Measurements from ENCODE around the gene IFT25. TPM values are rescaled to one million over a fixed set of nuclear protein-coding genes. Genes with fewer than 3 reads are reported as not detected.
A peak's percentile ranks its signal among the peaks of the same experiment; 100 is the strongest.

IFT25 gene
- total RNA-seq, 2 experiments from 2014 or later: 71.8 to 74.3 TPM

GRCh38 chr1:53949023-53949990 is 3.8 kb upstream of the IFT25 start:
- CTCF ChIA-PET: interaction anchor here (0.6 to 2.0 kb wide), 7 partner anchors 10 to 100 kb away, joined by 3 to 17 read pairs (median 3); no protein-coding TSS in a partner anchor
- Mint-ChIP-seq H3K9me3 (no peaks in the 10 kb centered on the region), H3K4me3 (no peak overlapping the region), H3K36me3 (ENCODE audit: low read depth) (peaks cover 17% of the 10 kb centered on the region), H3K27me3 (no peaks in the 10 kb centered on the region), H3K4me1 (peaks cover 30% of the 10 kb centered on the region), H3K27ac (no peak overlapping the region)
- POLR2A ChIA-PET: no interaction called here
- peak; percentile 31 for DNase-seq

- Mint-ChIP-seq H3K36me3 (ENCODE audit: low read depth) (peaks cover 21% of the 10 kb centered on the region), H3K9me3 (no peaks in the 10 kb centered on the region), H3K27ac (no peak overlapping the region), H3K4me3 (no peak overlapping the region), H3K27me3 (no peaks in the 10 kb centered on the region), H3K4me1 (peaks cover 40% of the 10 kb centered on the region)
- ChIA-PET CTCF (interaction anchor here (0.6 to 2.0 kb wide), 5 partner anchors 11 to 470 kb away, joined by 3 to 9 read pairs (median 3); no protein-coding TSS in a partner anchor), POLR2A (no interaction called here)
- no peak for DNase-seq
These were observed 2.8 kb upstream of the IFT25 start for GRCh38 chr1:53948291-53948690.

- H3K27ac Mint-ChIP-seq: peak overlapping the region; percentile 83
- H3K36me3 Mint-ChIP-seq (ENCODE audit: low read depth): peaks cover 23% of the 10 kb centered on the region
- H3K4me1 Mint-ChIP-seq: peaks cover 49% of the 10 kb centered on the region
- no peak for DNase-seq
- H3K27me3 Mint-ChIP-seq: no peaks in the 10 kb centered on the region
- ChIA-PET CTCF (interaction anchor here (0.8 to 1.3 kb wide), 4 partner anchors 12 to 92 kb away, joined by 3 to 7 read pairs (median 3); no protein-coding TSS in a partner anchor), POLR2A (no interaction called here)
- H3K4me3 Mint-ChIP-seq: peak overlapping the region; percentile 98
- no peaks in the 10 kb centered on the region for H3K9me3 Mint-ChIP-seq
These were observed 1.8 kb upstream of the IFT25 start for GRCh38 chr1:53947172-53947907.

- Mint-ChIP-seq H3K27ac (peak within 1 kb of the TSS; percentile 97), H3K36me3 (ENCODE audit: low read depth) (peaks cover 21% of the 10 kb centered on the region), H3K4me1 (peaks cover 52% of the 10 kb centered on the region), H3K4me3 (peak within 1 kb of the TSS; percentile 98), H3K9me3 (no peaks in the 10 kb centered on the region), H3K27me3 (no peaks in the 10 kb centered on the region)
- ChIA-PET POLR2A (no interaction called here), CTCF (interaction anchor here (0.8 to 3.7 kb wide), 3 partner anchors 13 to 86 kb away, joined by 3 to 13 read pairs (median 7); no protein-coding TSS in a partner anchor)
- no peak for DNase-seq
These were observed 1.0 kb upstream of the IFT25 start, which contains the start of gene LRRC42 for GRCh38 chr1:53946252-53947171. LRRC42 (plus strand) TSS chr1:53946350; CDS start chr1:53952000, 5,650 bp downstream.

GRCh38 chr1:53945183-53945432 is 391 bp downstream of the IFT25 start:
- ChIA-PET CTCF (interaction anchor here (1.3 to 3.7 kb wide), 4 partner anchors 9 to 25 kb away, joined by 3 to 13 read pairs (median 3); no protein-coding TSS in a partner anchor), POLR2A (interaction anchor here (0.5 kb wide), 1 partner anchor 71 kb away, joined by 3 read pairs; no protein-coding TSS in a partner anchor)
- H3K36me3 Mint-ChIP-seq (ENCODE audit: low read depth): peaks cover 23% of the 10 kb centered on the region
- H3K9me3 Mint-ChIP-seq: no peaks in the 10 kb centered on the region
- no peak for DNase-seq
- H3K27me3 Mint-ChIP-seq: no peaks in the 10 kb centered on the region
- H3K4me3 Mint-ChIP-seq: peak overlapping the region; percentile 98
- H3K27ac Mint-ChIP-seq: peak overlapping the region; percentile 97
- peaks cover 54% of the 10 kb centered on the region for H3K4me1 Mint-ChIP-seq

- POLR2A ChIA-PET: no interaction called here
- peaks cover 27% of the 10 kb centered on the region for H3K36me3 Mint-ChIP-seq (ENCODE audit: low read depth)
These were observed 873 bp downstream of the IFT25 start for GRCh38 chr1:53944469-53945182.

GRCh38 chr1:53943490-53944043 is 1.9 kb downstream of the IFT25 start:
- no peak for DNase-seq
- Mint-ChIP-seq H3K9me3 (no peaks in the 10 kb centered on the region), H3K27me3 (no peaks in the 10 kb centered on the region), H3K4me3 (peak overlapping the region; percentile 98), H3K4me1 (peaks cover 57% of the 10 kb centered on the region), H3K36me3 (ENCODE audit: low read depth) (peaks cover 35% of the 10 kb centered on the region), H3K27ac (peak overlapping the region; percentile 39)
- ChIA-PET CTCF (interaction anchor here (0.9 to 3.7 kb wide), 2 partner anchors 19 to 156 kb away, joined by 3 to 13 read pairs; no protein-coding TSS in a partner anchor), POLR2A (no interaction called here)

More at GRCh38 chr1:53944469-53945182, 873 bp downstream of the IFT25 start:
- no peaks in the 10 kb centered on the region for H3K27me3 Mint-ChIP-seq
- CTCF ChIA-PET: interaction anchor here (0.9 to 3.7 kb wide), 5 partner anchors 8 to 157 kb away, joined by 3 to 13 read pairs (median 3); no protein-coding TSS in a partner anchor
- DNase-seq: no peak
- peak overlapping the region; percentile 97 for H3K27ac Mint-ChIP-seq
- H3K4me1 Mint-ChIP-seq: peaks cover 56% of the 10 kb centered on the region
- H3K4me3 Mint-ChIP-seq: peak overlapping the region; percentile 98
- H3K9me3 Mint-ChIP-seq: no peaks in the 10 kb centered on the region

- peaks cover 39% of the 10 kb centered on the region for H3K36me3 Mint-ChIP-seq (ENCODE audit: low read depth)
- ChIA-PET CTCF (interaction anchor here (1.5 to 3.7 kb wide), 2 partner anchors 13 to 18 kb away, joined by 3 to 13 read pairs; no protein-coding TSS in a partner anchor), POLR2A (no interaction called here)
- H3K27me3 Mint-ChIP-seq: no peaks in the 10 kb centered on the region
- no peak overlapping the region for H3K27ac Mint-ChIP-seq
- no peak overlapping the region for H3K4me3 Mint-ChIP-seq
- no peaks in the 10 kb centered on the region for H3K9me3 Mint-ChIP-seq
- no peak for DNase-seq
- peaks cover 54% of the 10 kb centered on the region for H3K4me1 Mint-ChIP-seq
These were observed 2.4 kb downstream of the IFT25 start for GRCh38 chr1:53943090-53943489.

GRCh38 chr1:53942127-53942957 is 3.2 kb downstream of the IFT25 start:
- CTCF ChIA-PET: interaction anchor here (1.1 to 3.7 kb wide), 4 partner anchors 12 to 52 kb away, joined by 3 to 13 read pairs (median 4); partner anchors contain the start of gene YIPF1
- no peak for DNase-seq
- Mint-ChIP-seq H3K4me1 (peaks cover 48% of the 10 kb centered on the region), H3K9me3 (no peaks in the 10 kb centered on the region), H3K27ac (no peak overlapping the region), H3K27me3 (no peaks in the 10 kb centered on the region), H3K4me3 (no peak overlapping the region), H3K36me3 (ENCODE audit: low read depth) (peaks cover 46% of the 10 kb centered on the region)
- POLR2A ChIA-PET: no interaction called here

GRCh38 chr1:53938136-53938830 is 7.2 kb downstream of the IFT25 start:
- peaks cover 10% of the 10 kb centered on the region for H3K9me3 Mint-ChIP-seq
- CTCF ChIA-PET: interaction anchor here (0.9 to 1.0 kb wide), 2 partner anchors 10 to 38 kb away, joined by 3 read pairs; no protein-coding TSS in a partner anchor
- peaks cover 72% of the 10 kb centered on the region for H3K36me3 Mint-ChIP-seq (ENCODE audit: low read depth)
- no peak overlapping the region for H3K4me3 Mint-ChIP-seq
- no peaks in the 10 kb centered on the region for H3K27me3 Mint-ChIP-seq
- H3K4me1 Mint-ChIP-seq: peaks cover 23% of the 10 kb centered on the region
- DNase-seq: no peak
- POLR2A ChIA-PET: no interaction called here
- no peak overlapping the region for H3K27ac Mint-ChIP-seq

Measured in activated CD4-positive, alpha-beta T cell treated with anti-CD3 and anti-CD28 coated beads, Interleukin-2, amount 10 ng/mL, durations not matched to agents 7 days and 5 days (primary cell).